Endothelial cell of umbilical vein (primary cell): ENCODE results near the gene SHC4. TPM values are rescaled to one million over a fixed set of nuclear protein-coding genes. Genes with fewer than 3 reads are reported as not detected.
"Not testable (repeated sequence)": the region's sequence is repeated elsewhere in the genome, so short reads cannot be mapped to it uniquely, and the experiment has no call there.

ENCODE experiments used
- BruUV-seq: library from RNA; stranded (reverse); fragments of 400-500 nt; replicated peaks from 2 replicates; lab custom pipeline; 2021; lab: Mats Ljungman, UMichigan
- CTCF ChIA-PET: fragments of 300-600, 350-600 bp; sonication (Branson Sonifier 250); formaldehyde crosslinking; loops from one replicate; lab custom pipeline; 2021; ENCODE audit warnings: antibody characterized with exemption, inconsistent platforms; lab: Charles Lee
- POLR2A ChIA-PET: fragments of 300-600, 350-600 bp; sonication (Branson Sonifier 250); formaldehyde crosslinking; loops from one replicate; lab custom pipeline; 2021; ENCODE audit warnings: antibody characterized with exemption, inconsistent platforms; lab: Charles Lee
- DNase-seq: peaks from one replicate; pipeline ENCODE4 v3.0.0-alpha.2; 2011; ENCODE audit warnings: low read depth, low spot score
- FAIRE-seq: peaks from 2 replicates; lab custom pipeline; 2011; peaks lifted over from hg19 to GRCh38; lab: Jason Lieb, UNC
- H2AFZ ChIP-seq: 2 replicates; pipeline ENCODE4 v1.6.0; 2012; ENCODE audit warnings: low read depth, low read length, control low read depth, inconsistent platforms
- H3K27ac ChIP-seq: 2 replicates; pipeline ENCODE4 v1.5.1; 2011; ENCODE audit warnings: low read depth, mild to moderate bottlenecking, control low read depth, low read length, moderate library complexity; ENCODE audit not compliant: insufficient read depth
- H3K27me3 ChIP-seq, 2 experiments: 2 replicates each; pipeline versions ENCODE4 v1.6.0 to v1.6.1; 2011; ENCODE audit warnings: low read length in 2 of 2, mixed read lengths in 1 of 2; ENCODE audit not compliant: control insufficient read depth in 2 of 2, insufficient read depth in 2 of 2
- H3K36me3 ChIP-seq, 2 experiments: 2 replicates in 1 of 2; 3 replicates in 1 of 2; pipeline ENCODE4 v1.5.1; 2011; ENCODE audit warnings: low read length in 2 of 2, mild to moderate bottlenecking in 1 of 2, moderate library complexity in 1 of 2; ENCODE audit not compliant: control insufficient read depth in 2 of 2, insufficient read depth in 2 of 2; ENCODE audit errors: extremely low read depth in 1 of 2
- H3K4me1 ChIP-seq: 3 replicates; pipeline ENCODE4 v1.5.1; 2011; ENCODE audit warnings: mild to moderate bottlenecking, low read length; ENCODE audit not compliant: control insufficient read depth, insufficient read depth; ENCODE audit errors: extremely low read depth
- H3K4me2 ChIP-seq: 2 replicates; pipeline ENCODE4 v1.6.1; 2011; ENCODE audit warnings: low read length, control low read depth, mixed read lengths; ENCODE audit not compliant: insufficient read depth
- H3K4me3 ChIP-seq, 3 experiments: fragments of 200-600 bp in 1 of 3; sonication (generic), shearing (Covaris generic) in 1 of 3; replicated peaks in 1 of 3; 2 replicates each; pipeline ENCODE4 v1.5.1; 2011 to 2016; ENCODE audit warnings: control low read depth in 3 of 3, low read length in 3 of 3, mild to moderate bottlenecking in 2 of 3, inconsistent platforms in 1 of 3, low read depth in 1 of 3, moderate library complexity in 1 of 3; ENCODE audit not compliant: insufficient read depth in 1 of 3
- H3K79me2 ChIP-seq: 2 replicates; pipeline ENCODE4 v1.6.0; 2012; ENCODE audit warnings: low read length, inconsistent platforms; ENCODE audit not compliant: control insufficient read depth, insufficient read depth
- H3K9ac ChIP-seq: replicated peaks from 2 replicates; pipeline ENCODE3; 2011; ENCODE audit warnings: low read length, control low read depth; ENCODE audit not compliant: insufficient read depth; ENCODE audit errors: extremely low read depth
- H3K9me1 ChIP-seq: replicated peaks from 3 replicates; pipeline ENCODE4 v1.6.0; 2011; ENCODE audit warnings: mild to moderate bottlenecking, low read length; ENCODE audit not compliant: control insufficient read depth, insufficient read depth; ENCODE audit errors: extremely low read depth
- H3K9me3 ChIP-seq: replicated peaks from 2 replicates; pipeline ENCODE4 v1.5.1; 2012; ENCODE audit warnings: low read length, inconsistent platforms; ENCODE audit not compliant: control insufficient read depth, insufficient read depth
- H4K20me1 ChIP-seq: replicated peaks from 2 replicates; pipeline ENCODE3; 2011; ENCODE audit warnings: mild to moderate bottlenecking, low read length; ENCODE audit not compliant: control insufficient read depth, insufficient read depth; ENCODE audit errors: extremely low read depth
- EZH2 ChIP-seq: IDR thresholded peaks from 2 replicates; pipeline ENCODE4 v1.6.1; 2012; ENCODE audit warnings: borderline replicate concordance, low read depth, mild to moderate bottlenecking, moderate library complexity, low read length, inconsistent platforms; ENCODE audit not compliant: severe bottlenecking
- FOS ChIP-seq: IDR thresholded peaks from 2 replicates; pipeline ENCODE4 v1.6.1; 2011; ENCODE audit warnings: mild to moderate bottlenecking, low read length, moderate library complexity, borderline replicate concordance; ENCODE audit not compliant: insufficient read depth
- GATA2 ChIP-seq: IDR thresholded peaks from 2 replicates; pipeline ENCODE4 v1.7.0; 2011; ENCODE audit warnings: low read depth, mild to moderate bottlenecking, moderate library complexity, mixed read lengths, low read length; ENCODE audit not compliant: insufficient read length, insufficient read depth
- JUN ChIP-seq: IDR thresholded peaks from 2 replicates; pipeline ENCODE4 v1.6.1; 2011; ENCODE audit warnings: borderline replicate concordance, low read depth; ENCODE audit not compliant: insufficient read length, insufficient read depth
- MYC ChIP-seq: IDR thresholded peaks from one replicate; pipeline ENCODE4 v1.6.1; 2011; ENCODE audit warnings: mild to moderate bottlenecking, low read depth, low read length
- POLR2A ChIP-seq: IDR thresholded peaks from 2 replicates; pipeline ENCODE4 v1.6.1; 2012; ENCODE audit warnings: low read depth, mild to moderate bottlenecking, control low read depth, low read length
- POLR2AphosphoS5 ChIP-seq: IDR thresholded peaks from 2 replicates; pipeline ENCODE4 v1.6.1; 2012; ENCODE audit warnings: low read depth, mild to moderate bottlenecking, control low read depth, low read length, moderate library complexity; ENCODE audit not compliant: insufficient read depth
- dilution Hi-C: fragments of 300-500 bp; cut with MboI; formaldehyde crosslinking; loops from one replicate; pipeline ENCODE4 v1.15.0; 2019; ENCODE audit warnings: low sequenced_read_pairs; ENCODE audit not compliant: extremely low pct_ligation_motif_present
- intact Hi-C: fragments of 100-400 bp; cut with micrococcal nuclease; formaldehyde crosslinking; loops from one replicate; pipeline ENCODE4 v1.10.0; 2022
- polyA plus RNA-seq, 4 experiments: library from polyadenylated mRNA; depleted of rRNA in 3 of 4; stranded (reverse) in 3 of 4; unstranded in 1 of 4; fragments of >200 nt; gene quantifications; 2 replicates each; pipeline versions ENCODE4 v1.2.1 to v1.2.3, GENCODE V29; 2011 to 2012; ENCODE audit warnings: missing spikeins in 1 of 4
- total RNA-seq: library from RNA; stranded (reverse); gene quantifications from 2 replicates; pipeline ENCODE4 v1.2.3, GENCODE V29; 2021
- TF ChIP-seq, protein P1 (sequence below), 2 donors: IDR thresholded peaks; 1 replicate in 1 of 2; 2 replicates in 1 of 2; pipeline ENCODE4 v1.5.1; 2011; ENCODE audit warnings: low read length in 2 of 2, mild to moderate bottlenecking in 2 of 2, moderate library complexity in 2 of 2, control low read depth in 1 of 2, inconsistent platforms in 1 of 2, low read depth in 1 of 2; ENCODE audit not compliant: insufficient read depth in 1 of 2; ENCODE audit errors: extremely low read depth in 1 of 2
- TF ChIP-seq, protein P2 (sequence below): IDR thresholded peaks from 2 replicates; pipeline ENCODE4 v1.6.1; 2011; ENCODE audit not compliant: insufficient read depth, insufficient read length

Gene SHC4
- total and polyA plus RNA-seq, 2 donors (not counting 3 experiments of a cell fraction or from before 2014, with no cell fraction given): 0.20 TPM; not detected in 1

DNA sequence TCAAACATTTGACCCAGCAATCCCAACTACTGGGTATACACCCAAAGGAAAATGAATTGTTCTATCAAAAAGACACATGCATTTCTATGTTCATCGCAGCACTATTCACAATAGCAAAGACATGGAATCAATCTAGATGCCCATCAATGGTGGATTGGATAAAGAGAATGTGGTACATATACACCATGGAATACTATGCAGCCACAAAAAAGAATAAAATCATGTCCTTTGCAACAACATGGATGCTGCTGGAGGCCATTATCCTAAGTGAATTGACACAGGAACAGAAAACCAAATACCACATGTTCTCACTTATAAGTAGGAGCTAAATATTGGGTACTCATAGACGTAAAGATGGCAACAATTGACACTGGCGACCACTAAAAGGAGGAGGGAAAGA is 109.3 kb downstream of the SHC4 start:
- H3K36me3 ChIP-seq, H3K4me2 ChIP-seq, H3K4me3 ChIP-seq, H3K27ac ChIP-seq, H3K9ac ChIP-seq, H2AFZ ChIP-seq, POLR2A ChIA-PET, H4K20me1 ChIP-seq, FAIRE-seq, H3K4me1 ChIP-seq, H3K9me1 ChIP-seq, H3K27me3 ChIP-seq, dilution Hi-C loops, H3K9me3 ChIP-seq, H3K79me2 ChIP-seq, DNase-seq, BruUV-seq: not testable (repeated sequence)
- intact Hi-C loops: loop anchor here (2.0 kb wide), 1 partner anchor 210 kb away; the partner anchor contains the start of gene FBN1
- CTCF ChIA-PET: interaction anchor here (8.3 to 10.8 kb wide), 2 partner anchors 292 to 495 kb away, joined by 69 to 181 read pairs; no protein-coding TSS in a partner anchor

DNA sequence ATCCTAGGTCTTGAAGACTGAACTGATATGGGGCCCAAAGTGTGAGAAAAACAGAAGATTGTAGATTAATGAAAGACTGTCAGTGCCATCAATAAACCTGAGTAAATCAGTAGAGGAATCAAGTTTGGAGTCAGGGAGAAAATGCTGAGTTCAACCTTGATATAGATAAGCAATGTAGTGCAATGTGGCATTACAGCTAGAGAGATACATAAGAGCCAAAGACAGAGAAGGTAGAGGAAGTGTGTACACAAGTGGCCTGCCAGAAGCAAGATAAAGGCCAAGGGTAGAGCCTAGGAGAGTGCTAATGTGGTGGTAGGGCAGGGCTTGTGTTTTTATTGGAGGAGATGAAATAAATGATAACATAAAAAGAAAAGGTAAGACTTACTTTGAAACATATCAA is 111.8 kb downstream of the SHC4 start:
- H3K79me2 ChIP-seq: no peaks in the 10 kb centered on the region
- H3K36me3 ChIP-seq: no peaks in the 10 kb centered on the region
- ChIA-PET CTCF (interaction anchor here (1.3 to 1.7 kb wide), 2 partner anchors 294 to 1293 kb away, joined by 3 read pairs; no protein-coding TSS in a partner anchor), POLR2A (no interaction called here)
- dilution Hi-C loops (no loop called here), intact Hi-C loops (no loop called here)
- H3K4me1 ChIP-seq: no peaks in the 10 kb centered on the region
- no peak overlapping the region for H3K4me2 ChIP-seq
- no peak overlapping the region for H3K4me3 ChIP-seq
- H3K9ac ChIP-seq: no peak overlapping the region
- no peaks in the 10 kb centered on the region for H3K27me3 ChIP-seq
- no peaks in the 10 kb centered on the region for H4K20me1 ChIP-seq
- no peaks in the 10 kb centered on the region for H3K9me3 ChIP-seq
- no peak for DNase-seq
- no peaks in the 10 kb centered on the region for H3K9me1 ChIP-seq
- H2AFZ ChIP-seq: no peak overlapping the region
- no TSS peak for BruUV-seq
- no peak for FAIRE-seq
- H3K27ac ChIP-seq: no peak overlapping the region
- TF ChIP-seq MYC (no peak), POLR2AphosphoS5 (no peak), EZH2 (no peak), JUN (no peak), POLR2A (no peak), FOS (no peak), GATA2 (no peak)
- TF ChIP-seq, protein P1, sequence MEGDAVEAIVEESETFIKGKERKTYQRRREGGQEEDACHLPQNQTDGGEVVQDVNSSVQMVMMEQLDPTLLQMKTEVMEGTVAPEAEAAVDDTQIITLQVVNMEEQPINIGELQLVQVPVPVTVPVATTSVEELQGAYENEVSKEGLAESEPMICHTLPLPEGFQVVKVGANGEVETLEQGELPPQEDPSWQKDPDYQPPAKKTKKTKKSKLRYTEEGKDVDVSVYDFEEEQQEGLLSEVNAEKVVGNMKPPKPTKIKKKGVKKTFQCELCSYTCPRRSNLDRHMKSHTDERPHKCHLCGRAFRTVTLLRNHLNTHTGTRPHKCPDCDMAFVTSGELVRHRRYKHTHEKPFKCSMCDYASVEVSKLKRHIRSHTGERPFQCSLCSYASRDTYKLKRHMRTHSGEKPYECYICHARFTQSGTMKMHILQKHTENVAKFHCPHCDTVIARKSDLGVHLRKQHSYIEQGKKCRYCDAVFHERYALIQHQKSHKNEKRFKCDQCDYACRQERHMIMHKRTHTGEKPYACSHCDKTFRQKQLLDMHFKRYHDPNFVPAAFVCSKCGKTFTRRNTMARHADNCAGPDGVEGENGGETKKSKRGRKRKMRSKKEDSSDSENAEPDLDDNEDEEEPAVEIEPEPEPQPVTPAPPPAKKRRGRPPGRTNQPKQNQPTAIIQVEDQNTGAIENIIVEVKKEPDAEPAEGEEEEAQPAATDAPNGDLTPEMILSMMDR (IDR thresholded peaks at IDR 0.05; ENCODE audit: extremely low read depth in 1 of 2, insufficient read depth in 1 of 2, low read depth in 1 of 2, low read length in 2 of 2): no peak
- TF ChIP-seq, protein P2, sequence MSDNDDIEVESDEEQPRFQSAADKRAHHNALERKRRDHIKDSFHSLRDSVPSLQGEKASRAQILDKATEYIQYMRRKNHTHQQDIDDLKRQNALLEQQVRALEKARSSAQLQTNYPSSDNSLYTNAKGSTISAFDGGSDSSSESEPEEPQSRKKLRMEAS: no peak
